GM06990 (cell line): ENCODE data around the gene KHDRBS2.

Experiments
- DNase-seq: peaks from one replicate; pipeline ENCODE4 v3.0.0-alpha.2; 2011; ENCODE audit not compliant: insufficient read length; ENCODE audit errors: extremely low read depth
- H3K27me3 ChIP-seq: replicated peaks from 2 replicates; pipeline ENCODE4 v1.6.0; 2011; ENCODE audit warnings: low read length; ENCODE audit not compliant: control insufficient read depth, insufficient read depth
- H3K36me3 ChIP-seq: 2 replicates; pipeline ENCODE4 v1.5.1; 2011; ENCODE audit warnings: low read length; ENCODE audit not compliant: control insufficient read depth, insufficient read depth
- H3K4me3 ChIP-seq: replicated peaks from 2 replicates; pipeline ENCODE4 v1.5.1; 2011; ENCODE audit warnings: low read depth, mild to moderate bottlenecking, control low read depth, low read length
- CTCF ChIP-seq: IDR thresholded peaks from 2 replicates; pipeline ENCODE4 v1.5.1; 2011; ENCODE audit warnings: low read length, control low read depth, mild to moderate bottlenecking, inconsistent platforms; ENCODE audit not compliant: insufficient read depth, poor library complexity, severe bottlenecking

KHDRBS2 gene

GRCh38 chr6:62296541-62296940 is 10.5 kb upstream of the KHDRBS2 start:
- no peak for TF ChIP-seq CTCF
- no peak for DNase-seq
- no peaks in the 10 kb centered on the region for H3K27me3 ChIP-seq
- no peaks in the 10 kb centered on the region for H3K36me3 ChIP-seq
- H3K4me3 ChIP-seq, result no peak overlapping the region

- TF ChIP-seq CTCF, result no peak
These were observed 2.9 kb upstream of the KHDRBS2 start for GRCh38 chr6:62288974-62289373.

GRCh38 chr6:62288562-62288961 is 2.5 kb upstream of the KHDRBS2 start:
- no peak overlapping the region for H3K4me3 ChIP-seq
- no peak for DNase-seq
- H3K36me3 ChIP-seq, result no peaks in the 10 kb centered on the region
- TF ChIP-seq CTCF, result no peak
- peaks cover 3% of the 10 kb centered on the region for H3K27me3 ChIP-seq

More at GRCh38 chr6:62288974-62289373, 2.9 kb upstream of the KHDRBS2 start:
- H3K36me3 ChIP-seq, result no peaks in the 10 kb centered on the region
- no peak for DNase-seq
- no peak overlapping the region for H3K4me3 ChIP-seq
- peaks cover 3% of the 10 kb centered on the region for H3K27me3 ChIP-seq

- H3K4me3 ChIP-seq, result no peak overlapping the region; the same call in 1 of the 2 replicates
- no peak for DNase-seq
- TF ChIP-seq CTCF, result no peak
- H3K36me3 ChIP-seq, result no peaks in the 10 kb centered on the region
- H3K27me3 ChIP-seq, result peaks cover 3% of the 10 kb centered on the region
These were observed 432 bp upstream of the KHDRBS2 start for GRCh38 chr6:62286470-62286843.

DNA sequence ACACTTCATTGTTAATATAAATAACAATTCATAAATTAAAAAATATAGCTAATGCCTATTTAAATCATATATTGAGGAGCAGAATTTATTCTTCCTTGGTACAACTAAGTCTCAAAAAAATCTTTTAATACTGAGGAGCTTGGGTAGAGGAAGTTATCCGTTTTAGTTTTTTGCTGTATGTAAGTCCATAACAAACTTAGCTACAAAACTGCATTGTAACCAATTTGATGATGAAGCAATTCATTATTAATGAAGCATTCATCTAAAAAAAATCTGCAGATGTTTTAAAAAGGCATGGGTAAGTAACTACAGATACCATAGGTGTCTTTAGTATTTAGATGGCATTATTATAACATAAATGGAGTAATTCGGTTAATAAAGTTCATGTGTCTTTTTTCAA is 1.3 kb downstream of the KHDRBS2 start:
- no peak for TF ChIP-seq CTCF
- Histone ChIP-seq H3K36me3 (no peaks in the 10 kb centered on the region), H3K4me3 (no peak overlapping the region), H3K27me3 (peaks cover 3% of the 10 kb centered on the region)
- no peak for DNase-seq

GRCh38 chr6:62283796-62284411 is 2.1 kb downstream of the KHDRBS2 start:
- peak; percentile 59 for TF ChIP-seq CTCF
- Histone ChIP-seq H3K36me3 (no peaks in the 10 kb centered on the region), H3K27me3 (peaks cover 3% of the 10 kb centered on the region), H3K4me3 (no peak overlapping the region)
- DNase-seq, result no peak
